IMR-90 (cell line): ENCODE data around the gene DOCK2. TPM values are rescaled to one million over a fixed set of nuclear protein-coding genes. Genes with fewer than 3 reads are reported as not detected.

Source experiments
- ATAC-seq: fragments of 200-7000 bp; cut with Tn5 transposase; 2 replicates; pipeline ENCODE4 v1.9.1; 2020; ENCODE audit warnings: low read depth, mild to moderate bottlenecking, moderate library complexity
- BruUV-seq: library from RNA; stranded (reverse); fragments of 400-500 nt; replicated peaks from 2 replicates; lab custom pipeline; 2021; lab: Mats Ljungman, UMichigan
- CTCF ChIA-PET: fragments of 300-600 bp; formaldehyde crosslinking; extraction: SDS; loops from one replicate; lab custom pipeline; 2021; ENCODE audit warnings: antibody characterized with exemption; lab: Yijun Ruan, JAX
- POLR2A ChIA-PET: fragments of 300-600 bp; sonication (Branson Sonifier 250); formaldehyde crosslinking; loops from one replicate; lab custom pipeline; 2022; ENCODE audit warnings: antibody characterized with exemption; ENCODE audit not compliant: unreplicated experiment; lab: Charles Lee
- DNase-seq: peaks from one replicate; pipeline ENCODE4 v3.0.0; 2013
- H2AFZ ChIP-seq: replicated peaks from 2 replicates; pipeline ENCODE3; 2013; ENCODE audit warnings: low read length, mild to moderate bottlenecking; ENCODE audit not compliant: poor library complexity
- H2AK5ac ChIP-seq: 2 replicates; pipeline ENCODE4 v1.6.1; 2013; ENCODE audit warnings: low read depth, low read length, inconsistent platforms
- H2AK9ac ChIP-seq: replicated peaks from 2 replicates; pipeline ENCODE3; 2013; ENCODE audit warnings: mild to moderate bottlenecking, low read depth, low read length, moderate library complexity; ENCODE audit not compliant: poor library complexity
- H2BK120ac ChIP-seq: 2 replicates; pipeline ENCODE4 v1.6.1; 2013; ENCODE audit warnings: low read depth, low read length, inconsistent platforms
- H2BK15ac ChIP-seq: 3 replicates; pipeline ENCODE4 v1.6.1; 2013; ENCODE audit warnings: low read depth, low read length, inconsistent platforms
- H2BK20ac ChIP-seq: 2 replicates; pipeline ENCODE4 v1.6.1; 2013; ENCODE audit warnings: low read depth, mild to moderate bottlenecking, inconsistent platforms, low read length, moderate library complexity
- H2BK5ac ChIP-seq: 2 replicates; pipeline ENCODE4 v1.6.1; 2013; ENCODE audit warnings: mild to moderate bottlenecking, low read depth, low read length, inconsistent platforms; ENCODE audit not compliant: poor library complexity, severe bottlenecking
- H3K14ac ChIP-seq: replicated peaks from 2 replicates; pipeline ENCODE4 v1.6.1; 2013; ENCODE audit warnings: low read depth, low read length, inconsistent platforms
- H3K18ac ChIP-seq: 2 replicates; pipeline ENCODE4 v1.6.1; 2013; ENCODE audit warnings: low read depth, low read length, control low read depth
- H3K23ac ChIP-seq: 2 replicates; pipeline ENCODE4 v1.6.1; 2013; ENCODE audit warnings: low read depth, low read length, inconsistent platforms
- H3K27ac ChIP-seq: 2 replicates; pipeline ENCODE4 v1.5.1; 2013; ENCODE audit warnings: mild to moderate bottlenecking, control low read depth, low read length; ENCODE audit not compliant: insufficient read depth
- H3K27me3 ChIP-seq: 2 replicates; pipeline ENCODE4 v1.6.1; 2013; ENCODE audit warnings: low read length; ENCODE audit not compliant: control insufficient read depth, insufficient read depth
- H3K36me3 ChIP-seq: 2 replicates; pipeline ENCODE4 v1.6.1; 2013; ENCODE audit warnings: low read length, mixed read lengths; ENCODE audit not compliant: control insufficient read depth, insufficient read depth
- H3K4ac ChIP-seq: 2 replicates; pipeline ENCODE4 v1.6.1; 2013; ENCODE audit warnings: low read depth, low read length, inconsistent platforms
- H3K4me1 ChIP-seq: 2 replicates; pipeline ENCODE4 v1.6.1; 2013; ENCODE audit warnings: low read length, mixed read lengths; ENCODE audit not compliant: control insufficient read depth, insufficient read depth
- H3K4me2 ChIP-seq: 2 replicates; pipeline ENCODE4 v1.6.1; 2013; ENCODE audit warnings: low read depth, mild to moderate bottlenecking, control low read depth, low read length, moderate library complexity
- H3K4me3 ChIP-seq: 2 replicates; pipeline ENCODE4 v1.5.1; 2013; ENCODE audit warnings: low read depth, mild to moderate bottlenecking, control low read depth, low read length, moderate library complexity; ENCODE audit not compliant: insufficient read depth
- H3K56ac ChIP-seq: 2 replicates; pipeline ENCODE4 v1.6.1; 2013; ENCODE audit warnings: low read length, inconsistent platforms; ENCODE audit not compliant: insufficient read depth; ENCODE audit errors: extremely low read depth
- H3K79me1 ChIP-seq, 2 experiments: 2 replicates each; pipeline ENCODE4 v1.6.1; 2013; ENCODE audit warnings: low read length in 2 of 2, inconsistent platforms in 1 of 2, low read depth in 1 of 2
- H3K9ac ChIP-seq: 2 replicates; pipeline ENCODE4 v1.6.1; 2013; ENCODE audit warnings: low read depth, low read length, control low read depth
- H3K9me1 ChIP-seq: 2 replicates; pipeline ENCODE4 v1.6.1; 2013; ENCODE audit warnings: low read length, inconsistent platforms; ENCODE audit not compliant: insufficient read depth
- H3K9me3 ChIP-seq: 2 replicates; pipeline ENCODE4 v1.6.1; 2013; ENCODE audit warnings: low read length; ENCODE audit not compliant: control insufficient read depth, insufficient read depth
- H4K20me1 ChIP-seq: 2 replicates; pipeline ENCODE4 v1.6.1; 2013; ENCODE audit warnings: low read length, inconsistent platforms; ENCODE audit not compliant: insufficient read depth
- H4K5ac ChIP-seq: 2 replicates; pipeline ENCODE4 v1.6.1; 2013; ENCODE audit warnings: mild to moderate bottlenecking, low read depth, low read length, control low read depth
- H4K8ac ChIP-seq, 2 experiments: 2 replicates each; pipeline ENCODE4 v1.6.1; 2013; ENCODE audit warnings: low read depth in 2 of 2, low read length in 2 of 2, control low read depth in 1 of 2, inconsistent platforms in 1 of 2
- H4K91ac ChIP-seq: 2 replicates; pipeline ENCODE4 v1.6.1; 2013; ENCODE audit warnings: low read depth, low read length, inconsistent platforms; ENCODE audit not compliant: insufficient read depth
- BHLHE40 ChIP-seq: fragments of 150-350 bp; IDR thresholded peaks from 2 replicates; pipeline ENCODE4 v1.6.1; 2016; ENCODE audit warnings: mild to moderate bottlenecking, low read depth, low read length
- CEBPB ChIP-seq: IDR thresholded peaks from 2 replicates; pipeline ENCODE4 v1.6.1; 2012; ENCODE audit warnings: low read depth, low read length, improper control_type of control experiment
- ELK1 ChIP-seq: fragments of 150-350 bp; IDR thresholded peaks from 2 replicates; pipeline ENCODE4 v1.6.1; 2016; ENCODE audit warnings: low read depth, mild to moderate bottlenecking, low read length, moderate library complexity, borderline replicate concordance
- FOS ChIP-seq: fragments of 150-350 bp; IDR thresholded peaks from 2 replicates; pipeline ENCODE4 v1.6.1; 2016; ENCODE audit warnings: low read depth, low read length
- MAFK ChIP-seq: IDR thresholded peaks from 2 replicates; pipeline ENCODE4 v1.6.1; 2012; ENCODE audit warnings: low read depth, low read length, improper control_type of control experiment
- MAZ ChIP-seq: IDR thresholded peaks from 2 replicates; pipeline ENCODE4 v1.6.1; 2012; ENCODE audit warnings: low read depth, mild to moderate bottlenecking, low read length, improper control_type of control experiment, moderate library complexity, borderline replicate concordance
- MXI1 ChIP-seq: IDR thresholded peaks from 2 replicates; pipeline ENCODE4 v1.6.1; 2012; ENCODE audit warnings: low read depth, mild to moderate bottlenecking, low read length, moderate library complexity, borderline replicate concordance
- NFE2L2 ChIP-seq: fragments of 150-350 bp; IDR thresholded peaks from 2 replicates; pipeline ENCODE4 v1.6.1; 2016; ENCODE audit warnings: low read depth, mild to moderate bottlenecking, low read length
- POLR2A ChIP-seq: IDR thresholded peaks from 2 replicates; pipeline ENCODE4 v1.6.1; 2012; ENCODE audit warnings: mild to moderate bottlenecking, low read depth, low read length
- RAD21 ChIP-seq: IDR thresholded peaks from 2 replicates; pipeline ENCODE4 v1.6.1; 2012; ENCODE audit warnings: low read length, improper control_type of control experiment
- RCOR1 ChIP-seq: IDR thresholded peaks from 2 replicates; pipeline ENCODE4 v1.6.1; 2012; ENCODE audit warnings: mild to moderate bottlenecking, low read length, improper control_type of control experiment; ENCODE audit not compliant: insufficient replicate concordance
- SMC3 ChIP-seq: fragments of 150-350 bp; IDR thresholded peaks from 2 replicates; pipeline ENCODE4 v1.6.1; 2016; ENCODE audit warnings: low read depth, mild to moderate bottlenecking, antibody characterized with exemption, low read length, moderate library complexity
- WGBS, 2 experiments: methylation state at CpG; one replicate each; pipeline versions ENCODE4 v1.1.5 to v1.1.7; 2013; ENCODE audit warnings: missing lambda C conversion rate in 2 of 2; ENCODE audit not compliant: insufficient read length in 1 of 2; ENCODE audit errors: extremely low coverage in 2 of 2; 5-methylcytosine and 5-hydroxymethylcytosine counted together
- dilution Hi-C: fragments of 300-500 bp; cut with HindIII; formaldehyde crosslinking; loops from one replicate; pipeline ENCODE4 v1.14.3; 2018; ENCODE audit warnings: low sequenced_read_pairs; ENCODE audit not compliant: unreplicated experiment
- in situ Hi-C: fragments of 300-500 bp; cut with MboI; formaldehyde crosslinking; loops from 3 replicates; pipeline ENCODE4 v1.14.3; 2019; ENCODE audit warnings: low sequenced_read_pairs, inconsistent platforms, mixed read lengths
- intact Hi-C: fragments of 100-400 bp; cut with micrococcal nuclease; formaldehyde crosslinking; loops from 2 replicates; pipeline ENCODE4 v1.10.0; 2022
- polyA plus RNA-seq, 3 experiments: library from polyadenylated mRNA; depleted of rRNA; stranded (reverse); fragments of >200 nt; gene quantifications; 2 replicates each; pipeline ENCODE4 v1.2.3, GENCODE V29; 2012; ENCODE audit warnings: low replicate concordance in 1 of 3
- total RNA-seq: library from RNA; depleted of rRNA; stranded (reverse); fragments of >200 nt; gene quantifications from 2 replicates; pipeline ENCODE4 v1.2.3, GENCODE V29; 2012
- TF ChIP-seq, protein P1 (sequence below): conservative IDR thresholded peaks from 2 replicates; pipeline ENCODE4 v1.5.1; 2012; ENCODE audit warnings: mild to moderate bottlenecking, low read depth, low read length, improper control_type of control experiment
- TF ChIP-seq, protein P2 (sequence below): fragments of 150-350 bp; IDR thresholded peaks from 2 replicates; pipeline ENCODE4 v1.6.1; 2017; ENCODE audit warnings: mild to moderate bottlenecking, antibody characterized with exemption, low read length, low read depth

Gene DOCK2
- total and polyA plus RNA-seq, 2 of the 4 experiments (the other 2 are of a cell fraction) = 0.72 to 3.0 TPM

DNA sequence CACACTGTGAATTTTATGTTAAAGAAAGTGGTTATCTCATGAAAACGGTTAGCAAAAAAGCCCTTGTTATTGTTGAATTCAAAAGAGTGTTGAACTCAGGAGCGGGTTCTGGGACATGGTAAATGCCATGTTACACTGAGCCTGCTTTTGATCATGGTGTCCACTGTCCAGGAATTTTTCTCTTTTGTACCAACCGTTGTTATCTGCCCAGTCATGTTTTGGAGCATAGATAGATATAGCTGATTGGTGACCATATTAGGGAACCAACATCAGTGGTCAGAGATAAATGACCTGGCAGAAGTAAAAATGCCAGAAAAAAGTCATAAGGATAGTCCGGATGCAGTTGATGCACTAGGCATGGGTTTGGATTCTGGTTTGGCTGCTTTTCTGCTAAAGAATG, 29.3 kb downstream of the DOCK2 start:
- no peak for ATAC-seq
- DNase-seq = no peak
- H3K4me2 ChIP-seq = no peak overlapping the region
- intact Hi-C loops = no loop called here
- no peaks in the 10 kb centered on the region for H3K9me3 ChIP-seq
- dilution Hi-C loops = no loop called here
- H3K4me3 ChIP-seq = no peak overlapping the region
- ChIA-PET POLR2A (no interaction called here), CTCF (no interaction called here)
- no peak overlapping the region for H3K27ac ChIP-seq
- 84% methylated on average over 2 of the region's 4 CpGs; no CpG with 5 or more reads in 1 of the 2 experiments for WGBS, 2 experiments
- H2AK5ac ChIP-seq = no peak overlapping the region
- H2BK20ac ChIP-seq = no peak overlapping the region
- H4K20me1 ChIP-seq = no peaks in the 10 kb centered on the region
- in situ Hi-C loops = no loop called here
- H3K56ac ChIP-seq = no peak overlapping the region
- no peak overlapping the region for H3K4ac ChIP-seq
- TF ChIP-seq NFE2L2 (no peak), BHLHE40 (no peak), ELK1 (no peak), RAD21 (no peak), RCOR1 (no peak), CEBPB (no peak), FOS (no peak), MAFK (no peak), SMC3 (no peak), POLR2A (no peak), MAZ (no peak), MXI1 (no peak)
- TF ChIP-seq, protein P1, sequence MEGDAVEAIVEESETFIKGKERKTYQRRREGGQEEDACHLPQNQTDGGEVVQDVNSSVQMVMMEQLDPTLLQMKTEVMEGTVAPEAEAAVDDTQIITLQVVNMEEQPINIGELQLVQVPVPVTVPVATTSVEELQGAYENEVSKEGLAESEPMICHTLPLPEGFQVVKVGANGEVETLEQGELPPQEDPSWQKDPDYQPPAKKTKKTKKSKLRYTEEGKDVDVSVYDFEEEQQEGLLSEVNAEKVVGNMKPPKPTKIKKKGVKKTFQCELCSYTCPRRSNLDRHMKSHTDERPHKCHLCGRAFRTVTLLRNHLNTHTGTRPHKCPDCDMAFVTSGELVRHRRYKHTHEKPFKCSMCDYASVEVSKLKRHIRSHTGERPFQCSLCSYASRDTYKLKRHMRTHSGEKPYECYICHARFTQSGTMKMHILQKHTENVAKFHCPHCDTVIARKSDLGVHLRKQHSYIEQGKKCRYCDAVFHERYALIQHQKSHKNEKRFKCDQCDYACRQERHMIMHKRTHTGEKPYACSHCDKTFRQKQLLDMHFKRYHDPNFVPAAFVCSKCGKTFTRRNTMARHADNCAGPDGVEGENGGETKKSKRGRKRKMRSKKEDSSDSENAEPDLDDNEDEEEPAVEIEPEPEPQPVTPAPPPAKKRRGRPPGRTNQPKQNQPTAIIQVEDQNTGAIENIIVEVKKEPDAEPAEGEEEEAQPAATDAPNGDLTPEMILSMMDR = no peak
- TF ChIP-seq, protein P2, sequence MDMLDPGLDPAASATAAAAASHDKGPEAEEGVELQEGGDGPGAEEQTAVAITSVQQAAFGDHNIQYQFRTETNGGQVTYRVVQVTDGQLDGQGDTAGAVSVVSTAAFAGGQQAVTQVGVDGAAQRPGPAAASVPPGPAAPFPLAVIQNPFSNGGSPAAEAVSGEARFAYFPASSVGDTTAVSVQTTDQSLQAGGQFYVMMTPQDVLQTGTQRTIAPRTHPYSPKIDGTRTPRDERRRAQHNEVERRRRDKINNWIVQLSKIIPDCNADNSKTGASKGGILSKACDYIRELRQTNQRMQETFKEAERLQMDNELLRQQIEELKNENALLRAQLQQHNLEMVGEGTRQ = no peak
- H3K14ac ChIP-seq = no peak overlapping the region
- peak overlapping the region; percentile 54; the same call in 1 of the 2 replicates for H4K91ac ChIP-seq
- no peaks in the 10 kb centered on the region for H3K79me1 ChIP-seq
- no peak overlapping the region for H3K9ac ChIP-seq
- H3K36me3 ChIP-seq = no peaks in the 10 kb centered on the region
- H4K5ac ChIP-seq = no peak overlapping the region
- peaks cover 3% of the 10 kb centered on the region; the same call in 1 of the 2 replicates for H3K9me1 ChIP-seq
- no peak overlapping the region for H3K23ac ChIP-seq
- H4K8ac ChIP-seq = no peak overlapping the region
- BruUV-seq = no TSS peak
- H3K18ac ChIP-seq = no peak overlapping the region
- peaks cover 5% of the 10 kb centered on the region for H3K4me1 ChIP-seq
- no peak overlapping the region for H2BK120ac ChIP-seq
- H2BK5ac ChIP-seq = no peak overlapping the region
- H2AFZ ChIP-seq = no peak overlapping the region
- no peak overlapping the region for H2AK9ac ChIP-seq
- H3K27me3 ChIP-seq = no peaks in the 10 kb centered on the region
- H2BK15ac ChIP-seq = no peak overlapping the region
